H9 (cell line): ENCODE data around the gene NKD1. TPM values are rescaled to one million over a fixed set of nuclear protein-coding genes. Genes with fewer than 3 reads are reported as not detected.

Source experiments
- DNase-seq: peaks from one replicate; pipeline ENCODE4 v3.0.0-alpha.2; 2017
- H2AFZ ChIP-seq: one replicate; pipeline ENCODE4 v1.6.1; 2013; ENCODE audit warnings: mild to moderate bottlenecking, low read length, control low read depth, moderate library complexity
- H2AK5ac ChIP-seq: 2 replicates; pipeline ENCODE4 v1.6.1; 2013; ENCODE audit warnings: low read length, control low read depth, mixed read lengths; ENCODE audit not compliant: insufficient read length
- H2BK120ac ChIP-seq: one replicate; pipeline ENCODE4 v1.6.1; 2013; ENCODE audit warnings: low read depth, mild to moderate bottlenecking, low read length, control low read depth, inconsistent platforms; ENCODE audit not compliant: poor library complexity, severe bottlenecking
- H2BK12ac ChIP-seq: 2 replicates; pipeline ENCODE4 v1.6.1; 2013; ENCODE audit warnings: low read length, control low read depth, mixed read lengths, low read depth; ENCODE audit not compliant: insufficient read length
- H2BK15ac ChIP-seq: 2 replicates; pipeline ENCODE4 v1.6.1; 2013; ENCODE audit warnings: low read depth, low read length, control low read depth
- H2BK20ac ChIP-seq: one replicate; pipeline ENCODE4 v1.6.1; 2013; ENCODE audit warnings: low read depth, mild to moderate bottlenecking, low read length, control low read depth, inconsistent platforms; ENCODE audit not compliant: poor library complexity, severe bottlenecking
- H2BK5ac ChIP-seq: 2 replicates; pipeline ENCODE4 v1.6.1; 2013; ENCODE audit warnings: low read length, control low read depth, mixed read lengths; ENCODE audit not compliant: insufficient read length
- H3K14ac ChIP-seq: 2 replicates; pipeline ENCODE4 v1.6.1; 2013; ENCODE audit warnings: low read length, control low read depth; ENCODE audit not compliant: insufficient read depth
- H3K18ac ChIP-seq: 2 replicates; pipeline ENCODE4 v1.6.1; 2013; ENCODE audit warnings: low read depth, mild to moderate bottlenecking, mixed read lengths, low read length, control low read depth; ENCODE audit not compliant: insufficient read length
- H3K23ac ChIP-seq: 2 replicates; pipeline ENCODE4 v1.6.1; 2013; ENCODE audit warnings: low read length, control low read depth, mixed read lengths, low read depth; ENCODE audit not compliant: insufficient read length
- H3K23me2 ChIP-seq: 2 replicates; pipeline ENCODE4 v1.6.1; 2013; ENCODE audit warnings: low read depth, mild to moderate bottlenecking, mixed read lengths, low read length, control low read depth; ENCODE audit not compliant: insufficient read length, poor library complexity, severe bottlenecking
- H3K27ac ChIP-seq: 2 replicates; pipeline ENCODE4 v1.5.1; 2013; ENCODE audit warnings: low read length, control low read depth, mixed read lengths, low read depth; ENCODE audit not compliant: insufficient read length
- H3K27me3 ChIP-seq: 2 replicates; pipeline ENCODE4 v1.6.1; 2013; ENCODE audit warnings: low read length, control low read depth, inconsistent platforms; ENCODE audit not compliant: insufficient read depth
- H3K4ac ChIP-seq: 2 replicates; pipeline ENCODE4 v1.6.1; 2013; ENCODE audit warnings: low read depth, mild to moderate bottlenecking, control low read depth, inconsistent platforms, low read length, moderate library complexity
- H3K4me1 ChIP-seq: 2 replicates; pipeline ENCODE4 v1.6.1; 2013; ENCODE audit warnings: low read length, control low read depth, inconsistent platforms; ENCODE audit not compliant: insufficient read depth
- H3K4me2 ChIP-seq: 2 replicates; pipeline ENCODE4 v1.6.1; 2013; ENCODE audit warnings: low read length, control low read depth, mixed read lengths; ENCODE audit not compliant: insufficient read length, insufficient read depth
- H3K56ac ChIP-seq: 2 replicates; pipeline ENCODE4 v1.6.1; 2013; ENCODE audit warnings: low read depth, mild to moderate bottlenecking, mixed read lengths, low read length, control low read depth; ENCODE audit not compliant: insufficient read length
- H3K79me1 ChIP-seq: 2 replicates; pipeline ENCODE4 v1.6.1; 2013; ENCODE audit warnings: low read depth, mild to moderate bottlenecking, moderate library complexity, low read length, control low read depth, inconsistent platforms; ENCODE audit not compliant: insufficient read depth, poor library complexity, severe bottlenecking
- H3K79me2 ChIP-seq: 2 replicates; pipeline ENCODE4 v1.6.1; 2013; ENCODE audit warnings: low read length, control low read depth, inconsistent platforms; ENCODE audit not compliant: insufficient read depth
- H3K9ac ChIP-seq: 2 replicates; pipeline ENCODE4 v1.6.1; 2013; ENCODE audit warnings: low read length, control low read depth, mixed read lengths; ENCODE audit not compliant: insufficient read length; ENCODE audit errors: extremely low read depth
- H3K9me3 ChIP-seq: one replicate; pipeline ENCODE4 v1.6.1; 2013; ENCODE audit warnings: low read depth, low read length, inconsistent platforms; ENCODE audit not compliant: control insufficient read depth
- H3T11ph ChIP-seq: one replicate; pipeline ENCODE4 v1.6.1; 2013; ENCODE audit warnings: mild to moderate bottlenecking, low read length, control low read depth, inconsistent platforms
- H4K20me1 ChIP-seq: one replicate; pipeline ENCODE4 v1.6.1; 2013; ENCODE audit not compliant: control insufficient read depth, insufficient read length, insufficient read depth
- H4K5ac ChIP-seq: 2 replicates; pipeline ENCODE4 v1.6.1; 2013; ENCODE audit warnings: low read depth, mild to moderate bottlenecking, mixed read lengths, low read length, control low read depth; ENCODE audit not compliant: insufficient read length
- H4K8ac ChIP-seq: replicated peaks from 2 replicates; pipeline ENCODE4 v1.6.1; 2013; ENCODE audit warnings: low read length, control low read depth, mixed read lengths, low read depth; ENCODE audit not compliant: insufficient read length
- H4K91ac ChIP-seq: 2 replicates; pipeline ENCODE4 v1.6.1; 2013; ENCODE audit warnings: low read depth, mild to moderate bottlenecking, moderate library complexity, mixed read lengths, low read length, control low read depth; ENCODE audit not compliant: insufficient read length
- H3K27ac Mint-ChIP-seq, 3 experiments: 2 replicates in 2 of 3; 3 replicates in 1 of 3; pipeline ENCODE4 v1.8.0; 2020 to 2021; ENCODE audit warnings: mixed read lengths in 3 of 3, mild to moderate bottlenecking in 1 of 3, moderate library complexity in 1 of 3
- H3K27me3 Mint-ChIP-seq: 2 replicates; pipeline ENCODE4 v1.8.0; 2021; ENCODE audit warnings: low read depth, mild to moderate bottlenecking, moderate library complexity, mixed read lengths
- H3K36me3 Mint-ChIP-seq, 3 experiments: 2 replicates in 2 of 3; 3 replicates in 1 of 3; pipeline ENCODE4 v1.8.0; 2020 to 2021; ENCODE audit warnings: low read depth in 3 of 3, mixed read lengths in 3 of 3; ENCODE audit not compliant: insufficient read depth in 1 of 3
- H3K4me1 Mint-ChIP-seq, 2 experiments: 2 replicates each; pipeline ENCODE4 v1.8.0; 2020; ENCODE audit warnings: mixed read lengths in 2 of 2
- H3K4me3 Mint-ChIP-seq, 2 experiments: 2 replicates in 1 of 2; 3 replicates in 1 of 2; pipeline ENCODE4 v1.8.0; 2020 to 2021; ENCODE audit warnings: mild to moderate bottlenecking in 2 of 2, mixed read lengths in 2 of 2, moderate library complexity in 1 of 2
- H3K9me3 Mint-ChIP-seq, 2 experiments: 2 replicates in 1 of 2; 3 replicates in 1 of 2; pipeline ENCODE4 v1.8.0; 2020; ENCODE audit warnings: mild to moderate bottlenecking in 2 of 2, mixed read lengths in 2 of 2, moderate library complexity in 1 of 2
- WGBS: extraction: QIAGEN DNeasy Blood & Tissue Kit; methylation state at CpG from one replicate; pipeline ENCODE4 v1.1.7; 2013; ENCODE audit warnings: missing lambda C conversion rate, low lambda C conversion rate, mixed read lengths; ENCODE audit not compliant: insufficient read length; ENCODE audit errors: extremely low coverage; 5-methylcytosine and 5-hydroxymethylcytosine counted together
- total RNA-seq: library from RNA; stranded (reverse); gene quantifications from 2 replicates; pipeline ENCODE4 v1.2.1, GENCODE V29; 2021
- TF ChIP-seq, protein P1 (sequence below): fragments of 200-600 bp; sonication (generic); conservative IDR thresholded peaks from 3 replicates; pipeline ENCODE4 v1.8.0; 2021; ENCODE audit warnings: antibody characterized with exemption, mild to moderate bottlenecking

The NKD1 gene
- total RNA-seq, 1 experiment from 2014 or later, result 1.9 TPM

DNA sequence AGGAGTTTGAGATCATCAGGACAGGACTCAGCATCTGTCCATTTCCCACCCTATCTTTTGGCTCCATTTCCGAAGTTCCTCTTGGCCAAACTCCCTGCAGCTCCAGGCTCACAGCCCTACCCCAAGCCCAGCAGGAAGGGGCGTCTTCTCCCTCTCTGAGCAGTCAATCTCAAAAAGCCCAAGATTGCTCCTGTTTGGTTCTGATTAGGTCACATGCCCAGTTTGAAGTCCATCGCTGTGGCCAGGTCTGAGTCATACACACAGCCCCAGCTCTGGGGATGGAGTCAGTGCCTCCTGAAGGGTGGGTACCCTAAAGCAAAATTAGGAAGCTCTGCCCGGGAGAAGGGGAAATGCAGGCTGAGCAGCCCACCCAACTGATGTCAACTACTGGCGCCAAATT, 109.0 kb downstream of the NKD1 start:
- Histone ChIP-seq H3K4ac (no peak overlapping the region), H3K27me3 (no peaks in the 10 kb centered on the region), H3K14ac (no peak overlapping the region), H2BK5ac (no peak overlapping the region), H3K18ac (no peak overlapping the region), H2BK12ac (no peak overlapping the region), H2BK120ac (no peak overlapping the region), H3K79me2 (no peaks in the 10 kb centered on the region), H3K27ac (no peak overlapping the region), H3K23ac (no peak overlapping the region), H4K5ac (no peak overlapping the region), H2AK5ac (no peak overlapping the region), H3K79me1 (no peaks in the 10 kb centered on the region), H3K56ac (no peak overlapping the region), H3T11ph (no peak overlapping the region), H2BK15ac (no peak overlapping the region), H2BK20ac (no peak overlapping the region), H4K20me1 (no peaks in the 10 kb centered on the region), H3K9ac (no peak overlapping the region), H4K8ac (no peak overlapping the region), H3K9me3 (no peaks in the 10 kb centered on the region), H3K4me2 (no peak overlapping the region), H2AFZ (no peak overlapping the region), H3K23me2 (no peaks in the 10 kb centered on the region), H3K4me1 (no peaks in the 10 kb centered on the region), H4K91ac (no peak overlapping the region)
- no peak overlapping the region for H3K27ac Mint-ChIP-seq
- H3K4me3 Mint-ChIP-seq, result no peak overlapping the region
- no peaks in the 10 kb centered on the region; the same call in none of the 2 replicates for H3K27me3 Mint-ChIP-seq
- no peaks in the 10 kb centered on the region; a peak in 1 of 5 replicates for H3K9me3 Mint-ChIP-seq
- no peaks in the 10 kb centered on the region for H3K36me3 Mint-ChIP-seq
- TF ChIP-seq, protein P1, sequence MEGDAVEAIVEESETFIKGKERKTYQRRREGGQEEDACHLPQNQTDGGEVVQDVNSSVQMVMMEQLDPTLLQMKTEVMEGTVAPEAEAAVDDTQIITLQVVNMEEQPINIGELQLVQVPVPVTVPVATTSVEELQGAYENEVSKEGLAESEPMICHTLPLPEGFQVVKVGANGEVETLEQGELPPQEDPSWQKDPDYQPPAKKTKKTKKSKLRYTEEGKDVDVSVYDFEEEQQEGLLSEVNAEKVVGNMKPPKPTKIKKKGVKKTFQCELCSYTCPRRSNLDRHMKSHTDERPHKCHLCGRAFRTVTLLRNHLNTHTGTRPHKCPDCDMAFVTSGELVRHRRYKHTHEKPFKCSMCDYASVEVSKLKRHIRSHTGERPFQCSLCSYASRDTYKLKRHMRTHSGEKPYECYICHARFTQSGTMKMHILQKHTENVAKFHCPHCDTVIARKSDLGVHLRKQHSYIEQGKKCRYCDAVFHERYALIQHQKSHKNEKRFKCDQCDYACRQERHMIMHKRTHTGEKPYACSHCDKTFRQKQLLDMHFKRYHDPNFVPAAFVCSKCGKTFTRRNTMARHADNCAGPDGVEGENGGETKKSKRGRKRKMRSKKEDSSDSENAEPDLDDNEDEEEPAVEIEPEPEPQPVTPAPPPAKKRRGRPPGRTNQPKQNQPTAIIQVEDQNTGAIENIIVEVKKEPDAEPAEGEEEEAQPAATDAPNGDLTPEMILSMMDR, result no peak
- DNase-seq, result no peak
- H3K4me1 Mint-ChIP-seq, result peaks cover 0 to 2% of the 10 kb centered on the region in 2 experiments; a peak in 2 of 4 replicates
- WGBS, result no CpG with 5 or more reads among the region's 5 CpGs
